HG03457 (cell line): ENCODE results near the gene MROH7.

Source experiments
- ATAC-seq: cut with Tn5 transposase; IDR thresholded peaks from one replicate; pipeline ENCODE4 v1.9.1; 2021; ENCODE audit warnings: moderate number of reproducible peaks; ENCODE audit not compliant: unreplicated experiment

Gene MROH7

DNA sequence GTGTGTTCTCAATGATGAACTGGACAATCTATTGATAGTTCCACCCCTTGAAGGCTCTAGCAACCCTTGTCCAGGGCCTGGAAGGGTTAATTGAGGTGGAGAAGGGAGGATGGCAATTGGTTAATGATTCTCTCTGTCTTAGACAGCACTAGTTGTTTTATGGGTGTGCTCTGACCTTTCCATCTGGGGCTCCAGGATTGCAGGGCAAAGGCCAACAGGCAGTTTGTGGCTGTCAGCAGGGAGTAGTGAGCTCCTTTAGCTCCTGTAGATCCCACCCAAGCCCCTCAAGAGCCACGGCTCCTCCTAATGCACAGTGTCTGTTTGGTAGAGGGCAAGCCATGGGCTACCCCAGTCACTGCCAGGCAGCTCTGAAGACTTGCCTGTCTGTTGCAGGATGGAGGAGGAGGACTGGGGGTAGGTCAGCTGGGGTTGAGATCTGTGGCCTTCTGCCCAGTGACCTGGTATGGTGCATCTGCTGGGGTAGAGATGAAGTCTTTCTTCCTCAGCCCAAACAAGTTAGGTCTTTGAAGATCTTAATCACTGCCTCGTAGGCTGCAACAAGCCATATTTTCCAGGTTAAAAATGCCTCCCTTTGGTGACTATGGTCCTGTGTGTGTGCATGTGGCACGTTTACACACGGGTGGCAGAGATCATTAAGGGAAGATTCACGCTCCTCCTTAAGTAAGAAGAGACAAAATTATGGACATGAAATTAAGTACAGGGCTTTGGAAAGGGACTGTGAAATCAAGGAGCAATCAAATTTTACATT is 7.7 kb downstream of the MROH7 start:
- ATAC-seq = no peak

DNA sequence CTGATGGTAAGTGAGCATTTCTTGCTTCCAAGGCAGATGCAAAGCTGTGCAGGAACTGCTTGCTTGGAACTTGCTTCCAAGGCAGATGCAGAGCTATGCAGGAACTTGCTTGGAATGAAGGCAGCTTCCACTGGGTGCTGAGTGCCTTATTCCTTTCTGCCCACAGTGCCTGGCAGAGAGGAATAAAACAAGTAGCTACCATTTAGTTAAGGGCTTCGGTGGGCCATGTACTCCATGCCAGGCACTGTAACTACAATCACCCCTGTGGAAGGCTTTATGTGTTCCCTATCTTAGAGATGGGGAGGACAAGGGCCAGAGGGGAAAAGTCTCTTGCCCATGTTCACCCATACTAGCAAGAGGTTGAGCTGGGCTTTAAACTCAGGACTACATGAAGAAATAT is 8.3 kb downstream of the MROH7 start:
- no peak for ATAC-seq

GRCh38 chr1:54650417-54650816 is 8.8 kb downstream of the MROH7 start:
- no peak for ATAC-seq

- no peak for ATAC-seq
These were observed 10.0 kb downstream of the MROH7 start for GRCh38 chr1:54651608-54652007.

DNA sequence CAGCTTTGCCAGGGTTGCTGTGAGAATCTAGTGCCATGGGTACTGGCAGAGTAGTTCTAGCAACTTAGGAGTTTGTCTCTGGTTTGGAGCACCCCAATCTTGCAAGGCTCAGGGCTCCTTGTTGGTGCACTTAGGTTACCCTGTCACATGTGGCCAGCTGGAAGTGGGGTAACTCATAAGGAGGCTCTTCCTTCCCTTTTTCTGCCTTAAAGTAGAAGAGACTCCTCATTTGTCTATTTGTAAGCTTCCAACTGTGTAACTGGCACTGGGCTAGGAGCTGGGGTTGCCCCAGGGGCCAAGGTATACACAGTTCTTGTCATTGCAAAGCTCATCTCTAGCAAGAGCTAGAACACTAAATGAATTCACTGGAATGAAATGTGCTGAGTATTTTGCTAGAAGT is 10.6 kb downstream of the MROH7 start:
- no peak for ATAC-seq

DNA sequence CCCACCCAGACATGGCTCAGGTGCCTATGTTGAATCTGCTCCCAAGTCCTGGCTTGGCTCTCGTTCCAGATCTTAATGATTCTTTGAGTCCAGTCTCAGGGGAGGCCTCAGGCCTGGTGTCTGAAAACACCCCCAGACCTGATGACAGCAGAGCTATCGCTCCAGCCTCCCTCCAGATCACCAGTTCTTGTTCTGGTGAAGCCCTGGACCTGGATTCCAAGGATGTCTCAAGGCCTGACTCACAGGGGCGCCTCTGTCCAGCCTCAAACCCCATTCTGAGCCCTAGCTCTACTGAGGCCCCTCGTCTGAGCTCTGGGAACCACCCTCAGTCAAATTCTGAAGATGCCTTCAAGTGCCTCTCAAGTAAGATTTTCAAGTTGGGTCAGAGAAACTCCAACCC is 11.4 kb downstream of the MROH7 start:
- no peak for ATAC-seq

DNA sequence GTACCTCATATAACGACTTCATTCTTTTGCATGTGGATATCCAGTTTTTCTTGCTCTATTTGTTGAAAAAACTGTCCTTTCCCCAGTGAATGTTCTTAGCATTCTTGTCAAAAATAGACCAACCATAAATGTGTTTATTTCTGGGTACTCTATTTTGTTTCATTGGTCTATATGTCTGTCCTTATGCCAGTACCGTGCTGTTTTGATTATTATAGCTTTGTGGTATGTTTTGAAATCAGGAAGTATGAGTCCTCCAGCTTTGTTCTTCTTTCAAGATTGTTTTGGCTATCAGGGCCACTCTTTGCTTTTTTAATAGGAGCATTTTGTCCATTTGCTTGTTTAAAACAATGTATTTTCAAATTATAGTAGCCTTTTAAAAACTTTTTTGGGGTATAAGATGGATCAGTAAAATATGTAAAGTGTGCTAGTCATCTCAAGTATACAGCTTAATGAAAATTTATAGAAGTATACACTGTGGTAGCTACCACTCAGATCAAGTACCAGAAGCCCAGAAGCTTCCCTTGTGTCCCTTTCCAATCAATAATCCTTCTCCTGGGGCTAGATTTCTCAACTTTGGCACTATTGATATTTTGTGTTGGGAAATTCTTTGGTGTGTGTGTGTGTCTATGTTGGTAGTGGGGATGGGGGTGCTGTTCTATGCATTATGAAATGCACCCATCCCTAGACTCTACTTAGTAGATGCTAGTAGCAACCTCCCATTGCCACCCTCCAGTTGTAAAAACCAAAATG is 16.8 kb downstream of the MROH7 start:
- ATAC-seq = no peak

DNA sequence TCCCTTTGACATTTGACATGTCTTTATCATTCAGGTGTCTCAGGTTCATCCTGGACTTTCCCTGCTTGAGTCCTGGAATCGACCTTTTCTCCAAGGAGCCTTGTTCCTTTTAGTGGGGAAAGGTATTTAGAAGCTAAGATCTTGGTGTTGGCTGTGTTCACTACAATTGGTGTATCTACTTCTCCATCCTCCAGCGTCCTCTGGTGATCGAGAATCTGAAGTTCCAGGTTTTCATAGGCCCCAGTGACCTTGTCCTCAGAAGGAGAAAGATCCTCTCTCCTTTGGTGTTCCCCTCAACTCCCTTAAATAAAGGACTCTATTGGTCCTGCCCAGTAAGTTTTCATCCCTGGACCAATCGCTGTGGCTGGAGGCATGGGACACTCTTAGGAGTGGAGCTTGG is 22.1 kb downstream of the MROH7 start:
- ATAC-seq = no peak

DNA sequence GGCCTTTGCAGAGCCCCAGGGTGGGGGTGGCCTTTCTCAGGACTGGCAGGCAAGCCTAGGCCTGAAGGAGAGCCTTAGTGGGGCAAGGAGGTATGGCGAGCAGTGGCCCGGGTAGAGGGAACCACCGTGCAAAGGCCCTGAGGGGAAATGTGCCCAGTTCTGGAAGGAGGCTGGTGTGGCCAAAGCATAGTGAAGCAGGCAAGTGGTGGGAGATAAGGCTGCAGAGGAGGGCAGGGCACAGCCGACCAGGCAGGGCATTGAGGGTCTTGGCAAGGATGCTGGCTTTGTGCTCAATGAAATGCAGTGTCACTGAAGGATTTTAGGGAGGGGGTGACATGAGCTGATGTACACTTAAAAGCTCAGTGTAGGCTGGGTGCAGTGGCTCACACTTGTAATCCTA is 22.8 kb downstream of the MROH7 start:
- ATAC-seq = no peak

DNA sequence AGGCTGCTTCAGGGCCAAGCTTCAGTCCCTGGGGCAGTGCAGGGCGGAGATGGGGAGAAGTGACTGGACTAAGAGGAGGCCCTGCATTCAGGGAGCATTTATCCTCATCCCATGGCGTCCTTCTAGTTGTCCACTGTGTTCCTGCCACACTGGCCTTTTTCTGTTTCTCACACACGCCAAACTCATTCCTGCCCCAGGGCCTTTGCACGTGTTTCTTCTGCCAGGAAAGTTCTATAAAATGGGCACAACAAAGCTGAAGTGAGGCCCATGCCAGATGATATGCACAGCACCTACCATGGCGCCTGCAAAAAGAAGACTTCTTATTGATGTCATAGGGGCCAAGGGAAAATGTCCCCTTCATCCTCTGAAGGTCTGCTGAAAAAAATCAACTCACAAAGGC is 24.3 kb downstream of the MROH7 start:
- no peak for ATAC-seq

GRCh38 chr1:54666333-54666732 is 24.7 kb downstream of the MROH7 start:
- ATAC-seq = no peak

GRCh38 chr1:54667797-54668196 is 26.2 kb downstream of the MROH7 start:
- ATAC-seq = no peak

DNA sequence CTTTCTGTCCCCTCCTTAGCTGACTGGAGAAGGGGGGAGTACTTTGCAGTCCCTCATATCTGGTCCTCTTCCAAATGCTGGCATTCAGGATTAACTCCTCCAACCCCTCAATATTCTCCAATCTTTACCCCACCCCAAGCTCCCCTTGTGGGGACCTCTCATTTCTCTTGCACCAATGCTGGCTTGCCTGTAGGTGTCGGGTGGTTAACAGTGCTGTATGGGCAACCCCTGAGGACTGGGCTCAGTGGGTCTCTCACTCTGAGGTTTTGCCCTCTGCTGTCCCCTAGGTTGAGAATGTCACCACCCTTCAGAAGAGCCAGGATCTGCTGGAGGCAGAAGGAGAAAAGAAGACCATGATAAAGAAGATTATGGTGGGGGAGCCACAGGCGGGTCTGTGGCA is 27.0 kb downstream of the MROH7 start:
- no peak for ATAC-seq

GRCh38 chr1:54671985-54672608 is 30.5 kb downstream of the MROH7 start:
- ATAC-seq = no peak

- ATAC-seq = no peak
These were observed 37.4 kb downstream of the MROH7 start for GRCh38 chr1:54678776-54679643.

GRCh38 chr1:54679706-54680105 is 38.1 kb downstream of the MROH7 start:
- no peak for ATAC-seq

DNA sequence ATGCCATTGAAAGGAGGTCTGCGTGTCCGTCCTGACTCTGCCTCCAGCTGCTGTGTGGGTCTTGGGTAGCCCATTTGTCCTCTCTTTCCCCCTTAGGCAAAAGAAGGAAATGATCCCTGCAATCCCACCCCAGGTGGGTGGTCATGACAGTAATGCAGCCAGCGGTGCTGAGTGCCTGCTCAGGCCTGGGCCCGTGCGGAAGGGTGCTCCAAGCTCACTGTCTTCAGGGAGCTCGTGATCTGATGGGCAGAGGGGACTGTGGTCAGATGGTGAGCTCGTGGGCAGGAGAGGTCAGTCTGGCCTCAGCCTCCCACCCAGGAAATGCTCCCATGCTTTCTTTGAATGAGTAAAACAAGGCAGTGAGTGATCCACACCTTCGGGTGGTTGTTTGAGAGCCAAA is 38.8 kb downstream of the MROH7 start:
- no peak for ATAC-seq

- ATAC-seq = no peak
These were observed 39.8 kb downstream of the MROH7 start for GRCh38 chr1:54681358-54681757.

GRCh38 chr1:54683453-54683852 is 41.9 kb downstream of the MROH7 start:
- ATAC-seq = no peak

- ATAC-seq = no peak
These were observed 43.8 kb downstream of the MROH7 start for GRCh38 chr1:54685335-54685905.

- ATAC-seq = no peak
These were observed 44.6 kb downstream of the MROH7 start for GRCh38 chr1:54686155-54686554.
